Vagina (tissue), 2 donors: ENCODE results near the gene ASRGL1. TPM values are rescaled to one million over a fixed set of nuclear protein-coding genes. Genes with fewer than 3 reads are reported as not detected.

ENCODE experiments used
- DNase-seq, 2 donors: peaks; one replicate each; pipeline ENCODE4 v3.0.0-alpha.2; 2017; ENCODE audit errors: extremely low spot score in 2 of 2
- H3K27ac ChIP-seq: fragments of 200-600 bp; sonication (generic); one replicate; pipeline ENCODE4 v1.5.1; 2019
- H3K27me3 ChIP-seq: fragments of 200-600 bp; sonication (generic); one replicate; pipeline ENCODE4 v1.5.1; 2019
- H3K36me3 ChIP-seq, 2 donors: fragments of 200-600 bp; sonication (generic); one replicate each; pipeline ENCODE4 v1.5.1; 2017 to 2019
- H3K4me1 ChIP-seq: fragments of 200-600 bp; sonication (generic); one replicate; pipeline ENCODE4 v1.5.1; 2019
- H3K4me3 ChIP-seq, 2 donors: fragments of 200-600 bp; sonication (generic); 1 replicate in 1 of 2; 2 replicates in 1 of 2; pipeline ENCODE4 v1.5.1; 2016 to 2019
- H3K9me3 ChIP-seq: fragments of 200-600 bp; sonication (generic); one replicate; pipeline ENCODE4 v1.5.1; 2019
- POLR2A ChIP-seq, 2 donors: fragments of 450-650 bp; IDR thresholded peaks; one replicate each; pipeline ENCODE4 v1.6.1; 2017; ENCODE audit warnings: antibody characterized with exemption in 2 of 2, mild to moderate bottlenecking in 2 of 2, moderate library complexity in 2 of 2
- POLR2AphosphoS5 ChIP-seq, 2 donors: sonication (generic); formaldehyde crosslinking; IDR thresholded peaks; one replicate each; pipeline ENCODE4 v1.9.0; 2017; ENCODE audit warnings: antibody characterized with exemption in 2 of 2, mild to moderate bottlenecking in 2 of 2, low read depth in 1 of 2; ENCODE audit not compliant: insufficient read depth in 1 of 2
- intact Hi-C: fragments of 100-400 bp; cut with DNase I; formaldehyde crosslinking; loops from one replicate; pipeline ENCODE4 v1.15.1; 2023
- total RNA-seq: library from RNA; depleted of rRNA; stranded (reverse); fragments of >200 nt; gene quantifications from one replicate; pipeline ENCODE4 v1.2.3, GENCODE V29; 2016
- TF ChIP-seq, protein P1 (sequence below), 3 experiments: fragments of 450-650 bp in 2 of 3; fragments of 200-600 bp in 1 of 3; sonication (generic) in 1 of 3; IDR thresholded peaks; one replicate each; pipeline ENCODE4 v1.5.1; 2017 to 2019; ENCODE audit warnings: antibody characterized with exemption in 3 of 3, mild to moderate bottlenecking in 2 of 3, moderate library complexity in 2 of 3

ASRGL1 gene
- total RNA-seq, 1 donor from 2014 or later, result 5.6 TPM

DNA sequence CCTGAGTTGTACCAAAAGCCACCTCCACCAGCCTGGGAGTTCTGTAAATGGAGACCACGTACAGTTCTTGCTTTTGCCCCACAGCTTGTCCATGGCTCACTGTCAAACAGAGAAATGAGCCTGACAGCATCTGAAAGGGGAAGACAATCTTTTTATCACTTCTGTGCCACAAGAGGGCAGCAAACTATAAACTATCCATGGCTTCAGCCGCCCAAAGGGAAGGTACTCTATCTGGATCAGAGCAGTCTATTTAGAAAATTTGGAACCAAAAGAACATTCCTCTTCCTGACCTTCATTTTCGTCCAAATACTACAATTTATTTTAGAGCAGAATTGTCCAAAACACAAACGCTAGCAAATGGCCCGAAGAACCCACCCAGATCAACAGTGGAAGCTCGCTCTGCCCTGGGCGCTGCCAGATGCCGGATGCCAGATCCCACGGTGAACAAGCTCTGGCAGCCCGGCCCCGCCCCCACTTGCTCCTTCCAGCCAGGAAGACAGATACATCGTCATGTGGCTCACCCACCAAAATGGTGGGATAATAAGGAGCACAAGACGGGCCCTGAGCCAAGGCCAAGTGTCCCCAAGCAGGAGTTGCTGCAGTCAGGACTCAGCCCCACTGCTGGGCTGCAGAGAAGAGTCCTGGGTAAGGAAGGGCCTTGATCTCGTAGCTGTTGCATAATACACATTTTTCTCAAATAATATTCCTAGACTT, 57.7 kb downstream of the ASRGL1 start:
- Histone ChIP-seq H3K27me3 (no peaks in the 10 kb centered on the region), H3K4me3 (peak overlapping the region; percentile 24 to 33), H3K36me3 (no peaks in the 10 kb centered on the region), H3K27ac (peak overlapping the region; percentile 75), H3K9me3 (no peaks in the 10 kb centered on the region), H3K4me1 (peaks cover 65% of the 10 kb centered on the region)
- intact Hi-C loops, result loop anchor here (10.0 kb wide), 1 partner anchor 310 kb away; the partner anchor contains the start of genes BSCL2 and GNG3
- TF ChIP-seq POLR2A (IDR thresholded peaks at IDR 0.05), result no peak
- peak; percentile 74 to 87 for TF ChIP-seq POLR2AphosphoS5 (IDR thresholded peaks at IDR 0.05; ENCODE audit: insufficient read depth in 1 of 2, low read depth in 1 of 2)
- TF ChIP-seq, protein P1, sequence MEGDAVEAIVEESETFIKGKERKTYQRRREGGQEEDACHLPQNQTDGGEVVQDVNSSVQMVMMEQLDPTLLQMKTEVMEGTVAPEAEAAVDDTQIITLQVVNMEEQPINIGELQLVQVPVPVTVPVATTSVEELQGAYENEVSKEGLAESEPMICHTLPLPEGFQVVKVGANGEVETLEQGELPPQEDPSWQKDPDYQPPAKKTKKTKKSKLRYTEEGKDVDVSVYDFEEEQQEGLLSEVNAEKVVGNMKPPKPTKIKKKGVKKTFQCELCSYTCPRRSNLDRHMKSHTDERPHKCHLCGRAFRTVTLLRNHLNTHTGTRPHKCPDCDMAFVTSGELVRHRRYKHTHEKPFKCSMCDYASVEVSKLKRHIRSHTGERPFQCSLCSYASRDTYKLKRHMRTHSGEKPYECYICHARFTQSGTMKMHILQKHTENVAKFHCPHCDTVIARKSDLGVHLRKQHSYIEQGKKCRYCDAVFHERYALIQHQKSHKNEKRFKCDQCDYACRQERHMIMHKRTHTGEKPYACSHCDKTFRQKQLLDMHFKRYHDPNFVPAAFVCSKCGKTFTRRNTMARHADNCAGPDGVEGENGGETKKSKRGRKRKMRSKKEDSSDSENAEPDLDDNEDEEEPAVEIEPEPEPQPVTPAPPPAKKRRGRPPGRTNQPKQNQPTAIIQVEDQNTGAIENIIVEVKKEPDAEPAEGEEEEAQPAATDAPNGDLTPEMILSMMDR (IDR thresholded peaks at IDR 0.05), result peak; percentile 62 to 78 (median 74)
- DNase-seq, result no peak

DNA sequence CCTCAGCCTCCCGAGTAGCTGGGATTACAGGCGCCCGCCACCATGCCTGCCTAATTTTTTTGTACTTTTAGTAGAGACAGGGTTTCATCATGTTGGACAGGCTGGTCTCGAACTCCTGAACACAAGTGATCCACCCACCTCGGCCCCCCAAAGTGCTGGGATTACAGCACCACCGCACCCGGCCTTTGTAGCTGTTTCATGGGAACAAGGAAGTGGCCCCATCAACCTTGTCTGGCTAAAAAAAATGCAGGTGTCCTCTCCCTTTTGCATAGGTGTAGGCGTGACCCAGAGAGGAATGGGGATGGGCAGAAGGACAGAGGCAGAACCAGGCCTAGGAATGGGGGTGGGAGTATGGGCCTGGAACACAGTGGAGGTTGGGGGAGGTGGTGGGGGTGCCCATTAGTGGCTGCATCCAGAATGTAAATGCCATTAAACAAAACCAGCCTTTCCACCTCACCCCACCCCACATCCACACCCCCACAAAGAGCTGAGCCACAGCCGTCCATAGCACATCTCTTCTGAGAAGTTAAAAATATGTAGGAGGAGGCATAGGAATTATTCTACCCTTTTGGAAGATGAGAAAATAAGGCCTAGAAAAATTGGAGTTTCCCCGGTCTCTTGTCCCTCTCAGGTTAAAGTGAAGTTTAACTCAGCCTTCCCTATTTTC, 58.8 kb downstream of the ASRGL1 start:
- intact Hi-C loops, result loop anchor here (10.0 kb wide), 1 partner anchor 309 kb away; the partner anchor contains the start of genes BSCL2 and GNG3
- Histone ChIP-seq H3K9me3 (no peaks in the 10 kb centered on the region), H3K4me3 (no peak overlapping the region), H3K36me3 (no peaks in the 10 kb centered on the region), H3K4me1 (peaks cover 75% of the 10 kb centered on the region), H3K27ac (peak overlapping the region; percentile 75), H3K27me3 (no peaks in the 10 kb centered on the region)
- TF ChIP-seq POLR2AphosphoS5 (IDR thresholded peaks at IDR 0.05; ENCODE audit: insufficient read depth in 1 of 2, low read depth in 1 of 2) (no peak), POLR2A (IDR thresholded peaks at IDR 0.05) (no peak)
- TF ChIP-seq, protein P1 (IDR thresholded peaks at IDR 0.05), result no peak
- no peak for DNase-seq

DNA sequence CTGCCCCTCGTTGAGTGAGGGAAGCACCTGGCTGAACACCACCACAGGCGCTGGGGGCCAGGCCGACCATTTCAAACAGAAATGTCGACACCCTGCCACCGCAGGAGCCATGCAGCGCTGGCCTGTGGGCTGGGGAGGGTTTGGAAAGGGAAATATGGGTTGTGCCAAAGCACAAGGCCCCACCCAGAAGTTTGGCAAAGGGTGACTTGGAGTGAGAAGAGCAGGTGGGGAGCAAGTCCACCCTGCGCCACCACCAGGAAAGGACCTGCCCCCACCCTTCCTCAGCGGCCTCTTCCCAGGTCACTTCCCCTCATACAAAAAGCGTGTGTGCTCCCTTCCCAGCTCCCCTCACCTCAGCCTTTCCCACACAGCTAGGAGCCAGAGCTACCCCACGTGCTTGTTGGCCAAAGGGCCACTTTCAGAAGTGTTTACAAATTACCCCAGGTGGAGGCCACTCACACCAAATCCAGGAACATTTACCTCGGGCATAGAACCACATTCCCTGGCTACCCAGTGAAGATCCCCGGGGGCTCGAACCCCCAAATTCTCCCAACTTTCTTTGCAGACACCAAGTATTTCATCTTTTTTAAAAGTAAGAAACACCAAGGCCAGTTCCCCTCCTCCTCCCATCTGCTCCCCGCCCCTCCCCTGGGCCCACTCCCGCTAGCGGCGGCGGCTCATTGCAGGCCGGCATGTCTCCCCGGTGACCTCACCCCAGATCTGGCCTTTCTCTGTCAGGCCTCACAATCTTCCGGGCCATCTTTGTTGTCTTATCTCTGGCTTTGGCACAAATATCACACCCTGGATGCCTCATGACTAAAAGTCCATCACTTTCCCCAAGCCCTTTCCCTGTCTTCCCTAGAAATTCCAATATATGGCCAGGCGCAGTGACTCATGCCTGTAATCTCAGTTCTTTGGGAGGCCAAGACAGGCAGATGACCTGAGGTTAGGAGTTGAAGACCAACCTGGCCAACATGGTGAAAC, 61.1 kb downstream of the ASRGL1 start:
- no peaks in the 10 kb centered on the region for H3K27me3 ChIP-seq
- H3K9me3 ChIP-seq, result no peaks in the 10 kb centered on the region
- DNase-seq, result no peak
- H3K36me3 ChIP-seq, result no peaks in the 10 kb centered on the region
- TF ChIP-seq, protein P1 (IDR thresholded peaks at IDR 0.05), result no peak
- TF ChIP-seq POLR2A (IDR thresholded peaks at IDR 0.05) (no peak), POLR2AphosphoS5 (IDR thresholded peaks at IDR 0.05; ENCODE audit: insufficient read depth in 1 of 2, low read depth in 1 of 2) (no peak)
- intact Hi-C loops, result loop anchor here (2.0 to 10.0 kb wide), 2 partner anchors 146 to 306 kb away; partner anchors contain the start of genes BSCL2 and GNG3
- H3K4me3 ChIP-seq, result no peak overlapping the region
- H3K4me1 ChIP-seq, result peaks cover 91% of the 10 kb centered on the region
- H3K27ac ChIP-seq, result peak overlapping the region; percentile 87

GRCh38 chr11:62399172-62399877, 62.1 kb downstream of the ASRGL1 start:
- peak overlapping the region; percentile 87 for H3K27ac ChIP-seq
- H3K4me3 ChIP-seq, result no peak overlapping the region
- no peaks in the 10 kb centered on the region for H3K36me3 ChIP-seq
- no peaks in the 10 kb centered on the region for H3K27me3 ChIP-seq
- peaks cover 90% of the 10 kb centered on the region for H3K4me1 ChIP-seq
- no peaks in the 10 kb centered on the region for H3K9me3 ChIP-seq
- no peak for DNase-seq
- TF ChIP-seq, protein P1 (IDR thresholded peaks at IDR 0.05), result no peak
- TF ChIP-seq POLR2A (IDR thresholded peaks at IDR 0.05), result no peak
- TF ChIP-seq POLR2AphosphoS5 (IDR thresholded peaks at IDR 0.05; ENCODE audit: insufficient read depth in 1 of 2, low read depth in 1 of 2), result peak in 1 of 2 donors; percentile 21
- intact Hi-C loops, result loop anchor here (2.0 to 10.0 kb wide), 2 partner anchors 145 to 305 kb away; partner anchors contain the start of genes BSCL2 and GNG3
